ENCODE results near the gene PIP5KL1. TPM values are rescaled to one million over a fixed set of nuclear protein-coding genes. Genes with fewer than 3 reads are reported as not detected.

The PIP5KL1 gene
- total RNA-seq, 2 donors from 2014 or later = 3.1 to 16.5 TPM

- Histone ChIP-seq H3K9me3 (no peaks in the 10 kb centered on the region), H3K4me1 (replicated peaks) (no peaks in the 10 kb centered on the region), H3K4me3 (no peak overlapping the region), H3K27me3 (replicated peaks; ENCODE audit: insufficient read depth) (no peaks in the 10 kb centered on the region), H3K36me3 (no peaks in the 10 kb centered on the region), H3K27ac (no peak overlapping the region)
- no peak for TF ChIP-seq POLR2AphosphoS5 (IDR thresholded peaks at IDR 0.05)
- TF ChIP-seq POLR2A (IDR thresholded peaks at IDR 0.05) = no peak
- no peak for TF ChIP-seq CTCF (IDR thresholded peaks at IDR 0.05)
- 90% methylated on average over 11 of the region's 11 CpGs for WGBS
- DNase-seq (ENCODE audit: low spot score) = no peak
- intact Hi-C loops (cut with DNase I) = loop anchor here (5.0 to 10.0 kb wide), 2 partner anchors 41 to 409 kb away; no protein-coding TSS in a partner anchor
Measured at GRCh38 chr9:127913682-127914081, 16.9 kb downstream of the PIP5KL1 start.

GRCh38 chr9:127912882-127913281 is 17.7 kb downstream of the PIP5KL1 start:
- DNase-seq (ENCODE audit: low spot score) = peak; percentile 53
- H3K9me3 ChIP-seq = no peaks in the 10 kb centered on the region
- H3K4me1 ChIP-seq (replicated peaks) = no peaks in the 10 kb centered on the region
- intact Hi-C loops (cut with DNase I) = loop anchor here (5.0 to 10.0 kb wide), 2 partner anchors 41 to 408 kb away; no protein-coding TSS in a partner anchor
- 57% methylated on average over 5 of the region's 5 CpGs for WGBS
- TF ChIP-seq POLR2AphosphoS5 (IDR thresholded peaks at IDR 0.05) = peak; percentile 58
- TF ChIP-seq POLR2A (IDR thresholded peaks at IDR 0.05) = no peak
- no peak overlapping the region for H3K4me3 ChIP-seq
- H3K36me3 ChIP-seq = no peaks in the 10 kb centered on the region
- H3K27ac ChIP-seq = no peak overlapping the region
- no peaks in the 10 kb centered on the region for H3K27me3 ChIP-seq (replicated peaks; ENCODE audit: insufficient read depth)

- intact Hi-C loops (cut with DNase I) = loop anchor here (5.0 to 10.0 kb wide), 2 partner anchors 40 to 407 kb away; no protein-coding TSS in a partner anchor
- no peak overlapping the region for H3K4me3 ChIP-seq
- H3K9me3 ChIP-seq = no peaks in the 10 kb centered on the region
- TF ChIP-seq POLR2A (IDR thresholded peaks at IDR 0.05) (no peak), CTCF (IDR thresholded peaks at IDR 0.05) (no peak), POLR2AphosphoS5 (IDR thresholded peaks at IDR 0.05) (no peak)
- no peaks in the 10 kb centered on the region for H3K27me3 ChIP-seq (replicated peaks; ENCODE audit: insufficient read depth)
- no peaks in the 10 kb centered on the region for H3K4me1 ChIP-seq (replicated peaks)
- H3K36me3 ChIP-seq = no peaks in the 10 kb centered on the region
- no peak overlapping the region for H3K27ac ChIP-seq
- no peak for DNase-seq (ENCODE audit: low spot score)
- 97% methylated on average over 24 of the region's 31 CpGs for WGBS
Measured at GRCh38 chr9:127912296-127912695, 18.3 kb downstream of the PIP5KL1 start.

- 57% methylated on average over 6 of the region's 6 CpGs for WGBS
- no peaks in the 10 kb centered on the region for H3K36me3 ChIP-seq
- H3K4me1 ChIP-seq (replicated peaks) = peaks cover 4% of the 10 kb centered on the region
- no peak overlapping the region for H3K27ac ChIP-seq
- no peaks in the 10 kb centered on the region for H3K9me3 ChIP-seq
- no peak overlapping the region for H3K4me3 ChIP-seq
- no peak for DNase-seq (ENCODE audit: low spot score)
- TF ChIP-seq POLR2AphosphoS5 (IDR thresholded peaks at IDR 0.05) (peak; percentile 30), CTCF (IDR thresholded peaks at IDR 0.05) (peak in 1 of 4 experiments; percentile 36), POLR2A (IDR thresholded peaks at IDR 0.05) (no peak)
- no peaks in the 10 kb centered on the region for H3K27me3 ChIP-seq (replicated peaks; ENCODE audit: insufficient read depth)
- intact Hi-C loops (cut with DNase I) = loop anchor here (5.0 to 10.0 kb wide), 2 partner anchors 38 to 406 kb away; no protein-coding TSS in a partner anchor
Measured at GRCh38 chr9:127910613-127911205, 19.9 kb downstream of the PIP5KL1 start.

GRCh38 chr9:127909839-127910273 is 20.7 kb downstream of the PIP5KL1 start:
- no peaks in the 10 kb centered on the region for H3K36me3 ChIP-seq

More at GRCh38 chr9:127909839-127910273, 20.7 kb downstream of the PIP5KL1 start:
- no peak overlapping the region for H3K4me3 ChIP-seq
- peaks cover 4% of the 10 kb centered on the region for H3K4me1 ChIP-seq (replicated peaks)
- WGBS = 92% methylated on average over 14 of the region's 17 CpGs
- DNase-seq (ENCODE audit: low spot score) = no peak
- intact Hi-C loops (cut with DNase I) = loop anchor here (5.0 to 10.0 kb wide), 2 partner anchors 38 to 405 kb away; no protein-coding TSS in a partner anchor
- no peak overlapping the region for H3K27ac ChIP-seq
- H3K27me3 ChIP-seq (replicated peaks; ENCODE audit: insufficient read depth) = no peaks in the 10 kb centered on the region
- TF ChIP-seq CTCF (IDR thresholded peaks at IDR 0.05) = no peak
- TF ChIP-seq POLR2AphosphoS5 (IDR thresholded peaks at IDR 0.05) = no peak
- TF ChIP-seq POLR2A (IDR thresholded peaks at IDR 0.05) = no peak
- no peaks in the 10 kb centered on the region for H3K9me3 ChIP-seq

Data from prostate gland (tissue), 2 donors.